HepG2 (cell line): ENCODE results near the gene P3H2. TPM values are rescaled to one million over a fixed set of nuclear protein-coding genes. Genes with fewer than 3 reads are reported as not detected.

Experiments
- ATAC-seq: fragments of 200-7000 bp; cut with Tn5 transposase; 3 replicates; pipeline ENCODE4 v1.9.1; 2020; ENCODE audit warnings: mild to moderate bottlenecking, moderate library complexity
- BruUV-seq: library from RNA; stranded (reverse); fragments of 400-500 nt; replicated peaks from 2 replicates; lab custom pipeline; 2021; lab: Mats Ljungman, UMichigan
- CTCF ChIA-PET: fragments of 300-600 bp; formaldehyde crosslinking; extraction: SDS; loops from one replicate; lab custom pipeline; 2021; ENCODE audit warnings: low total read pairs, inconsistent platforms, low intra/inter-chr PET ratio; lab: Yijun Ruan, JAX
- POLR2A ChIA-PET: fragments of 350-600 bp; sonication (Branson Sonifier 250); formaldehyde crosslinking; loops from one replicate; lab custom pipeline; 2020; ENCODE audit warnings: antibody characterized with exemption, inconsistent platforms; lab: Yijun Ruan, JAX
- DNase-seq: peaks from one replicate; pipeline ENCODE4 v3.0.0-alpha.2; 2015; ENCODE audit warnings: low spot score
- FAIRE-seq: peaks from 3 replicates; lab custom pipeline; 2011; peaks lifted over from hg19 to GRCh38; lab: Jason Lieb, UNC
- H2AFZ ChIP-seq: one replicate; pipeline ENCODE4 v1.6.1; 2011; ENCODE audit warnings: low read length, inconsistent platforms
- H3K27ac ChIP-seq: fragments of 300-600 bp; 3 replicates; pipeline ENCODE4 v1.8.0; 2011; ENCODE audit warnings: mixed run types, mild to moderate bottlenecking, mixed read lengths, low read length, inconsistent platforms; ENCODE audit not compliant: insufficient read depth; ENCODE audit errors: extremely low read length
- H3K27me3 ChIP-seq, 2 experiments: fragments of 200-600 bp in 1 of 2; 2 replicates in 1 of 2; 3 replicates in 1 of 2; pipeline versions ENCODE4 v1.6.0 to v1.8.0; 2011; ENCODE audit warnings: low read length in 2 of 2, mild to moderate bottlenecking in 2 of 2, moderate library complexity in 2 of 2, inconsistent platforms in 1 of 2; ENCODE audit not compliant: insufficient read depth in 2 of 2, control insufficient read depth in 1 of 2
- H3K36me3 ChIP-seq, 2 experiments: fragments of 200-600 bp in 1 of 2; replicated peaks in 1 of 2; 2 replicates in 1 of 2; 3 replicates in 1 of 2; pipeline versions ENCODE4 v1.5.1 to v1.8.0; 2011; ENCODE audit warnings: low read length in 2 of 2, inconsistent platforms in 1 of 2; ENCODE audit not compliant: insufficient read depth in 2 of 2, control insufficient read depth in 1 of 2
- H3K4me1 ChIP-seq: 2 replicates; pipeline ENCODE4 v1.5.1; 2012; ENCODE audit warnings: low read length, inconsistent platforms; ENCODE audit not compliant: insufficient read depth
- H3K4me2 ChIP-seq: 2 replicates; pipeline ENCODE4 v1.6.0; 2011; ENCODE audit warnings: low read depth, low read length, inconsistent platforms
- H3K4me3 ChIP-seq, 3 experiments: fragments of 200-600 bp in 1 of 3; sonication (generic), shearing (Covaris generic) in 1 of 3; replicated peaks in 1 of 3; 2 replicates each; pipeline ENCODE4 v1.5.1; 2011 to 2016; ENCODE audit warnings: low read length in 3 of 3, inconsistent platforms in 2 of 3, low read depth in 2 of 3, mild to moderate bottlenecking in 2 of 3, control low read depth in 1 of 3, mixed read lengths in 1 of 3; ENCODE audit not compliant: insufficient read depth in 1 of 3
- H3K79me2 ChIP-seq: one replicate; pipeline ENCODE4 v1.6.1; 2011; ENCODE audit warnings: low read length, inconsistent platforms; ENCODE audit not compliant: insufficient read depth
- H3K9ac ChIP-seq: 2 replicates; pipeline ENCODE4 v1.6.0; 2011; ENCODE audit warnings: mild to moderate bottlenecking, low read depth, low read length, inconsistent platforms; ENCODE audit not compliant: insufficient read depth
- H3K9me3 ChIP-seq: 2 replicates; pipeline ENCODE4 v1.5.1; 2012; ENCODE audit warnings: mild to moderate bottlenecking, low read length
- H4K20me1 ChIP-seq: 2 replicates; pipeline ENCODE4 v1.6.0; 2011; ENCODE audit warnings: inconsistent platforms, mild to moderate bottlenecking, low read length, moderate library complexity; ENCODE audit not compliant: insufficient read depth
- AKAP8 ChIP-seq: sonication (generic); formaldehyde crosslinking; IDR thresholded peaks from 2 replicates; pipeline ENCODE4 v1.5.1; 2020; ENCODE audit warnings: mild to moderate bottlenecking, missing genetic modification reagents
- ATRX ChIP-seq: sonication (generic); formaldehyde crosslinking; IDR thresholded peaks from 2 replicates; pipeline ENCODE4 v1.4.0; 2020; ENCODE audit warnings: missing genetic modification reagents, borderline replicate concordance
- CBX1 ChIP-seq: IDR thresholded peaks from one replicate; pipeline ENCODE4 v1.6.1; 2016; ENCODE audit warnings: antibody characterized with exemption, low read depth
- PITX1 ChIP-seq: sonication (generic); formaldehyde crosslinking; IDR thresholded peaks from 2 replicates; pipeline ENCODE4 v1.5.1; 2020; ENCODE audit warnings: mild to moderate bottlenecking, missing genetic modification reagents
- RBM22 ChIP-seq: fragments of 200-400 bp; formaldehyde crosslinking; optimal IDR thresholded peaks from 2 replicates; pipeline ENCODE3; 2017; ENCODE audit warnings: mild to moderate bottlenecking, low read length, moderate library complexity
- SOX6 ChIP-seq, 2 experiments: fragments of 450-650 bp in 1 of 2; sonication (generic) in 1 of 2; formaldehyde crosslinking in 1 of 2; IDR thresholded peaks; 2 replicates each; pipeline versions ENCODE4 v1.4.0 to v1.6.1; 2017 to 2020; ENCODE audit warnings: antibody characterized with exemption in 1 of 2, mild to moderate bottlenecking in 1 of 2, missing genetic modification reagents in 1 of 2
- ZFP62 ChIP-seq: sonication (generic); formaldehyde crosslinking; IDR thresholded peaks from 2 replicates; pipeline ENCODE4 v1.4.0; 2020; ENCODE audit warnings: missing genetic modification reagents
- ZNF3 ChIP-seq: IDR thresholded peaks from 2 replicates; pipeline ENCODE4 v1.7.0; 2017; ENCODE audit warnings: inconsistent platforms
- ZNF670 ChIP-seq: sonication (generic); formaldehyde crosslinking; IDR thresholded peaks from 2 replicates; pipeline ENCODE4 v1.8.0; 2022; ENCODE audit warnings: mild to moderate bottlenecking, missing genetic modification reagents, borderline replicate concordance
- WGBS: methylation state at CpG from one replicate; pipeline ENCODE4 v1.1.6; 2017; ENCODE audit warnings: low lambda C conversion rate; 5-methylcytosine and 5-hydroxymethylcytosine counted together
- in situ Hi-C: cut with HindIII; loops from 2 replicates; pipeline ENCODE4 v1.10.0; 2017; ENCODE audit warnings: low pct_unique_long_range_greater_than_20kb; ENCODE audit not compliant: extremely low pct_ligation_motif_present
- intact Hi-C: fragments of 100-400 bp; cut with micrococcal nuclease; formaldehyde crosslinking; loops from one replicate; pipeline ENCODE4 v1.10.0; 2022; ENCODE audit not compliant: unreplicated experiment
- polyA plus RNA-seq, 8 experiments: library from polyadenylated mRNA; depleted of rRNA in 3 of 8; stranded (reverse) in 7 of 8; unstranded in 1 of 8; fragments of >200 nt; fragmentation: Illumina TruSeq in 4 of 8; extraction: Trizol in 4 of 8; gene quantifications; 2 replicates each; pipeline versions ENCODE4 v1.2.1 to v1.2.3, GENCODE V29; 2011 to 2016; ENCODE audit warnings: low read depth in 4 of 8, missing spikeins in 1 of 8, mixed read lengths in 1 of 8; ENCODE audit not compliant: insufficient read depth in 1 of 8
- total RNA-seq, 5 experiments: library from RNA; depleted of rRNA; stranded (reverse); fragments of >200 nt; fragmentation: Illumina TruSeq; extraction: Trizol; gene quantifications; 2 replicates each; pipeline ENCODE4 v1.2.3, GENCODE V29; 2016; ENCODE audit warnings: low read depth in 1 of 5
- TF ChIP-seq, protein P1 (sequence below): sonication (generic); formaldehyde crosslinking; IDR thresholded peaks from 2 replicates; pipeline ENCODE4 v1.8.0; 2022; ENCODE audit warnings: mild to moderate bottlenecking, missing genetic modification reagents, moderate library complexity
- TF ChIP-seq, protein P2 (sequence below): sonication (generic); formaldehyde crosslinking; IDR thresholded peaks from 2 replicates; pipeline ENCODE4 v1.5.0; 2020; ENCODE audit warnings: mild to moderate bottlenecking, missing genetic modification reagents, moderate library complexity
- TF ChIP-seq, protein P3 (sequence below): sonication (generic); formaldehyde crosslinking; IDR thresholded peaks from 2 replicates; pipeline ENCODE4 v1.4.0; 2020; ENCODE audit warnings: mild to moderate bottlenecking, low read depth, missing genetic modification reagents
- TF ChIP-seq, protein P4 (sequence below): sonication (generic); formaldehyde crosslinking; IDR thresholded peaks from 2 replicates; pipeline ENCODE4 v1.8.0; 2022; ENCODE audit warnings: mild to moderate bottlenecking, missing genetic modification reagents
- TF ChIP-seq, protein P5 (sequence below): sonication (generic); formaldehyde crosslinking; IDR thresholded peaks from 2 replicates; pipeline ENCODE4 v1.4.0; 2020; ENCODE audit warnings: missing genetic modification reagents

The P3H2 gene
- total and polyA plus RNA-seq, 2 of the 13 experiments (the other 11 are each of a cell fraction or from before 2014, with no cell fraction given) = not detected

DNA sequence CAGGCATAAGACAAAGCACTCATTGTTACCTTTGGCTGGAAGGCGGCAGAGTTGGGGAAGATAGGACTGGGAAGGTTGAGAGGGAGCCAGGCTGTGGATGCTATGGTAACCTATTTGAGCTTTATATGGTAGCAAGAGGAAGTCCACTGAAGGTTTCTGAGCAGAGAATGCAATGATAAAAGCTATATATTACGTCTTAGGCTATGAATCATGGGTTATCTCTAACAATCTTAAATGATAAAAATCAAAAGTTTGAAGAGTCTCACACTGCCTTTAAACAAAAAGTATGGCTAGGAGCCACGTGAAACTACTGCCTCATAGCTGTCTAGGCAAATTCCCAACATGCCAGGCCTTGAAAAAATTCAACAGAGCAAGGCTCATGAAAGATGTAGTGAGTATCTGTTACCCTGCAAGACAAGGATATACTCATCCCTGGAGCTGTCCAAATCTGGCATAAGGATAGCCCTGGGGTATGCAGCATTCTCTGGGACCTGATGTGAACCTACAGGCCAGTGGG lies 4.1 kb downstream of the P3H2 start:
- peaks cover 0 to 14% of the 10 kb centered on the region in 2 experiments; a peak in 4 of 5 replicates for H3K27me3 ChIP-seq
- no peak overlapping the region for H3K9ac ChIP-seq
- intact Hi-C loops (no loop called here), in situ Hi-C loops (no loop called here)
- no TSS peak for BruUV-seq
- no peak overlapping the region for H2AFZ ChIP-seq
- no peak for ATAC-seq
- CTCF ChIA-PET = no interaction called here
- DNase-seq = no peak
- H3K36me3 ChIP-seq = no peaks in the 10 kb centered on the region
- 2% methylated on average over 3 of the region's 3 CpGs for WGBS
- H3K4me2 ChIP-seq = no peak overlapping the region
- no peaks in the 10 kb centered on the region for H3K4me1 ChIP-seq
- no peak for FAIRE-seq
- no peaks in the 10 kb centered on the region for H3K9me3 ChIP-seq
- POLR2A ChIA-PET = no interaction called here
- H3K79me2 ChIP-seq = no peaks in the 10 kb centered on the region
- H3K4me3 ChIP-seq = no peak overlapping the region
- H3K27ac ChIP-seq = no peak overlapping the region
- H4K20me1 ChIP-seq = no peaks in the 10 kb centered on the region
- no peak for TF ChIP-seq ZFP62 (CRISPR knock-in tag)
- no peak for TF ChIP-seq ATRX (CRISPR knock-in tag)
- no peak for TF ChIP-seq PITX1 (CRISPR knock-in tag)
- TF ChIP-seq CBX1 = no peak
- TF ChIP-seq, protein P1, sequence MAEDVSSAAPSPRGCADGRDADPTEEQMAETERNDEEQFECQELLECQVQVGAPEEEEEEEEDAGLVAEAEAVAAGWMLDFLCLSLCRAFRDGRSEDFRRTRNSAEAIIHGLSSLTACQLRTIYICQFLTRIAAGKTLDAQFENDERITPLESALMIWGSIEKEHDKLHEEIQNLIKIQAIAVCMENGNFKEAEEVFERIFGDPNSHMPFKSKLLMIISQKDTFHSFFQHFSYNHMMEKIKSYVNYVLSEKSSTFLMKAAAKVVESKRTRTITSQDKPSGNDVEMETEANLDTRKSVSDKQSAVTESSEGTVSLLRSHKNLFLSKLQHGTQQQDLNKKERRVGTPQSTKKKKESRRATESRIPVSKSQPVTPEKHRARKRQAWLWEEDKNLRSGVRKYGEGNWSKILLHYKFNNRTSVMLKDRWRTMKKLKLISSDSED (CRISPR knock-in tag) = no peak
- no peak for TF ChIP-seq AKAP8 (CRISPR knock-in tag)
- TF ChIP-seq ZNF670 = no peak
- no peak for TF ChIP-seq SOX6 (IDR thresholded peaks at IDR 0.05)
- TF ChIP-seq SOX6 (CRISPR knock-in tag; IDR thresholded peaks at IDR 0.05) = no peak
- TF ChIP-seq ZNF3 = no peak
- TF ChIP-seq, protein P2, sequence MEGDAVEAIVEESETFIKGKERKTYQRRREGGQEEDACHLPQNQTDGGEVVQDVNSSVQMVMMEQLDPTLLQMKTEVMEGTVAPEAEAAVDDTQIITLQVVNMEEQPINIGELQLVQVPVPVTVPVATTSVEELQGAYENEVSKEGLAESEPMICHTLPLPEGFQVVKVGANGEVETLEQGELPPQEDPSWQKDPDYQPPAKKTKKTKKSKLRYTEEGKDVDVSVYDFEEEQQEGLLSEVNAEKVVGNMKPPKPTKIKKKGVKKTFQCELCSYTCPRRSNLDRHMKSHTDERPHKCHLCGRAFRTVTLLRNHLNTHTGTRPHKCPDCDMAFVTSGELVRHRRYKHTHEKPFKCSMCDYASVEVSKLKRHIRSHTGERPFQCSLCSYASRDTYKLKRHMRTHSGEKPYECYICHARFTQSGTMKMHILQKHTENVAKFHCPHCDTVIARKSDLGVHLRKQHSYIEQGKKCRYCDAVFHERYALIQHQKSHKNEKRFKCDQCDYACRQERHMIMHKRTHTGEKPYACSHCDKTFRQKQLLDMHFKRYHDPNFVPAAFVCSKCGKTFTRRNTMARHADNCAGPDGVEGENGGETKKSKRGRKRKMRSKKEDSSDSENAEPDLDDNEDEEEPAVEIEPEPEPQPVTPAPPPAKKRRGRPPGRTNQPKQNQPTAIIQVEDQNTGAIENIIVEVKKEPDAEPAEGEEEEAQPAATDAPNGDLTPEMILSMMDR = no peak
- TF ChIP-seq, protein P3, sequence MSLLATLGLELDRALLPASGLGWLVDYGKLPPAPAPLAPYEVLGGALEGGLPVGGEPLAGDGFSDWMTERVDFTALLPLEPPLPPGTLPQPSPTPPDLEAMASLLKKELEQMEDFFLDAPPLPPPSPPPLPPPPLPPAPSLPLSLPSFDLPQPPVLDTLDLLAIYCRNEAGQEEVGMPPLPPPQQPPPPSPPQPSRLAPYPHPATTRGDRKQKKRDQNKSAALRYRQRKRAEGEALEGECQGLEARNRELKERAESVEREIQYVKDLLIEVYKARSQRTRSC (CRISPR knock-in tag) = no peak
- TF ChIP-seq, protein P4, sequence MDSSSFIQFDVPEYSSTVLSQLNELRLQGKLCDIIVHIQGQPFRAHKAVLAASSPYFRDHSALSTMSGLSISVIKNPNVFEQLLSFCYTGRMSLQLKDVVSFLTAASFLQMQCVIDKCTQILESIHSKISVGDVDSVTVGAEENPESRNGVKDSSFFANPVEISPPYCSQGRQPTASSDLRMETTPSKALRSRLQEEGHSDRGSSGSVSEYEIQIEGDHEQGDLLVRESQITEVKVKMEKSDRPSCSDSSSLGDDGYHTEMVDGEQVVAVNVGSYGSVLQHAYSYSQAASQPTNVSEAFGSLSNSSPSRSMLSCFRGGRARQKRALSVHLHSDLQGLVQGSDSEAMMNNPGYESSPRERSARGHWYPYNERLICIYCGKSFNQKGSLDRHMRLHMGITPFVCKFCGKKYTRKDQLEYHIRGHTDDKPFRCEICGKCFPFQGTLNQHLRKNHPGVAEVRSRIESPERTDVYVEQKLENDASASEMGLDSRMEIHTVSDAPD (CRISPR knock-in tag) = no peak
- TF ChIP-seq RBM22 = no peak
- TF ChIP-seq, protein P5, sequence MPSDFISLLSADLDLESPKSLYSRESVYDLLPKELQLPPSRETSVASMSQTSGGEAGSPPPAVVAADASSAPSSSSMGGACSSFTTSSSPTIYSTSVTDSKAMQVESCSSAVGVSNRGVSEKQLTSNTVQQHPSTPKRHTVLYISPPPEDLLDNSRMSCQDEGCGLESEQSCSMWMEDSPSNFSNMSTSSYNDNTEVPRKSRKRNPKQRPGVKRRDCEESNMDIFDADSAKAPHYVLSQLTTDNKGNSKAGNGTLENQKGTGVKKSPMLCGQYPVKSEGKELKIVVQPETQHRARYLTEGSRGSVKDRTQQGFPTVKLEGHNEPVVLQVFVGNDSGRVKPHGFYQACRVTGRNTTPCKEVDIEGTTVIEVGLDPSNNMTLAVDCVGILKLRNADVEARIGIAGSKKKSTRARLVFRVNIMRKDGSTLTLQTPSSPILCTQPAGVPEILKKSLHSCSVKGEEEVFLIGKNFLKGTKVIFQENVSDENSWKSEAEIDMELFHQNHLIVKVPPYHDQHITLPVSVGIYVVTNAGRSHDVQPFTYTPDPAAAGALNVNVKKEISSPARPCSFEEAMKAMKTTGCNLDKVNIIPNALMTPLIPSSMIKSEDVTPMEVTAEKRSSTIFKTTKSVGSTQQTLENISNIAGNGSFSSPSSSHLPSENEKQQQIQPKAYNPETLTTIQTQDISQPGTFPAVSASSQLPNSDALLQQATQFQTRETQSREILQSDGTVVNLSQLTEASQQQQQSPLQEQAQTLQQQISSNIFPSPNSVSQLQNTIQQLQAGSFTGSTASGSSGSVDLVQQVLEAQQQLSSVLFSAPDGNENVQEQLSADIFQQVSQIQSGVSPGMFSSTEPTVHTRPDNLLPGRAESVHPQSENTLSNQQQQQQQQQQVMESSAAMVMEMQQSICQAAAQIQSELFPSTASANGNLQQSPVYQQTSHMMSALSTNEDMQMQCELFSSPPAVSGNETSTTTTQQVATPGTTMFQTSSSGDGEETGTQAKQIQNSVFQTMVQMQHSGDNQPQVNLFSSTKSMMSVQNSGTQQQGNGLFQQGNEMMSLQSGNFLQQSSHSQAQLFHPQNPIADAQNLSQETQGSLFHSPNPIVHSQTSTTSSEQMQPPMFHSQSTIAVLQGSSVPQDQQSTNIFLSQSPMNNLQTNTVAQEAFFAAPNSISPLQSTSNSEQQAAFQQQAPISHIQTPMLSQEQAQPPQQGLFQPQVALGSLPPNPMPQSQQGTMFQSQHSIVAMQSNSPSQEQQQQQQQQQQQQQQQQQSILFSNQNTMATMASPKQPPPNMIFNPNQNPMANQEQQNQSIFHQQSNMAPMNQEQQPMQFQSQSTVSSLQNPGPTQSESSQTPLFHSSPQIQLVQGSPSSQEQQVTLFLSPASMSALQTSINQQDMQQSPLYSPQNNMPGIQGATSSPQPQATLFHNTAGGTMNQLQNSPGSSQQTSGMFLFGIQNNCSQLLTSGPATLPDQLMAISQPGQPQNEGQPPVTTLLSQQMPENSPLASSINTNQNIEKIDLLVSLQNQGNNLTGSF = no peak
